Activated CD4-positive, alpha-beta T cell treated with anti-CD3 and anti-CD28 coated beads for 4 hours (primary cell): Measurements from ENCODE around the gene SHISA5.
A peak's percentile ranks its signal among the peaks of the same experiment; 100 is the strongest.
"Not testable (repeated sequence)": the region's sequence is repeated elsewhere in the genome, so short reads cannot be mapped to it uniquely, and the experiment has no call there.

Experiments
- DNase-seq, 2 donors: peaks; one replicate each; pipeline ENCODE4 v3.0.0-alpha.2; 2020

Gene SHISA5, protein sequence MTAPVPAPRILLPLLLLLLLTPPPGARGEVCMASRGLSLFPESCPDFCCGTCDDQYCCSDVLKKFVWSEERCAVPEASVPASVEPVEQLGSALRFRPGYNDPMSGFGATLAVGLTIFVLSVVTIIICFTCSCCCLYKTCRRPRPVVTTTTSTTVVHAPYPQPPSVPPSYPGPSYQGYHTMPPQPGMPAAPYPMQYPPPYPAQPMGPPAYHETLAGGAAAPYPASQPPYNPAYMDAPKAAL

DNA sequence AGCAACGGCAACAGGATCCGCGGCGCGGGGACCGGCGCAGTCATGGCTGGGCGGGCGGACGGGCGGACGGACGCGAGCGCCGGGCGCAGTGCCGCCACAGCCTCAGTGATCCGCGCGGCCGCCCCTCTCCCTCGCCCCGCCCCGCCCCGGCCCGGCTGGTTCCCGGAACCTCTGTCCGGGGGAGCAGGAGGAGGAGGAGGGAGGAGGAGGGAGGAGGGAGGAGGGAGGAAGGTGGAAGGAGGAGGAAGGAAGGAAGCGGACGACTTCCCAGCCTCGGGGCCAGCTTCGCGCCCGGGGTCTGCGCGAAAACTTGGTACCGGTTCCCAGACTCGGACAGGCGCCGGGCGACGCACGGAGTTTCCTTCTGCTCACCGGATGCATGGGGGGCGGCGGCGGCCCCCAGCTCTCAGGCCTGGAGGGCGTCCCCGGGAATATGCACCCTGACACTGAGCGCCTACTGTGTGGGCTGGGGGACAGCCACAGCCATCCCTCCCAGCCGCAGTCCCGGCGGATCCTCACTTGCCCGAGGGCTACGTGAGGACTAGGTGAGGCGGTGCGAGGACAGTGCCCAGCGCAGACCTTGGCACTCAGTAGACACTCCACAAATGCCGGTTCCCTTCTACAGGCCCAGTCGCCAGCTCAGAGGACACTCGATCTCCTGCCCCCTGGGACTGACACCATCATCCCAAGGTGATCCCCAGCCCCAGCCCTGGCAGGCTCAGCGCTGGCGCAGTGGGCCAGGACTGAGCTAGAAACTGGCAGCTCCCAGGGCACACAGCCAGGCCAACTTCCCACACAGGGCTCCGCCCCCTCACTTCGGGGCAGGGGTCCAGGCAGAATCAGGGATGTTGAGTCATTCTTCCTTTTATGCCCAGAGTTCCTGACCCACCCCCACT, at the start of gene SHISA5:
SHISA5 (minus strand) TSS at position 124 of the 896 bp plus-strand sequence; CDS start at position 44, 80 bp downstream.
- peak; percentile 33 to 50 for DNase-seq

- DNase-seq, result no peak
Observed at GRCh38 chr3:48553361-48553760, 49.4 kb upstream of the SHISA5 start.

GRCh38 chr3:48552111-48552951, 48.4 kb upstream of the SHISA5 start:
- no peak for DNase-seq

DNA sequence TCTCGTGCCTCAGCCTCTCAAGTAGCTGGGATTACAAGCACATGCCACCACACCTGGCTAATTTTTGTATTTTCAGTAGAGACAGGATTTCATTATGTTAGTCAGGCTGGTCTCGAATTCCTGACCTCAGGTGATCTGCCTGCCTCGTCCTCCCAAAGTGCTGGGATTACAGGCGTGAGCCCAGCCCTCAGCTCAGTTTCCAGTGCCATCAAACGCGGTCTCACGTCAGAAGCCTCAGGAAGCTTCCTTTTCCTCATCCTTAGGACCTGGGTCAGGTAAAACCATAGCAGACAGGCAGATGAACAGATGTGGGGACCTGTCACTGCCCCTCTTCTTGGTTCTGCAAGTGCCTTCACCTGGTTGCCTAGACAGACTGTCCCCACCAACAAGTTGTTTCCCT, 47.7 kb upstream of the SHISA5 start:
- not testable (repeated sequence) for DNase-seq

DNA sequence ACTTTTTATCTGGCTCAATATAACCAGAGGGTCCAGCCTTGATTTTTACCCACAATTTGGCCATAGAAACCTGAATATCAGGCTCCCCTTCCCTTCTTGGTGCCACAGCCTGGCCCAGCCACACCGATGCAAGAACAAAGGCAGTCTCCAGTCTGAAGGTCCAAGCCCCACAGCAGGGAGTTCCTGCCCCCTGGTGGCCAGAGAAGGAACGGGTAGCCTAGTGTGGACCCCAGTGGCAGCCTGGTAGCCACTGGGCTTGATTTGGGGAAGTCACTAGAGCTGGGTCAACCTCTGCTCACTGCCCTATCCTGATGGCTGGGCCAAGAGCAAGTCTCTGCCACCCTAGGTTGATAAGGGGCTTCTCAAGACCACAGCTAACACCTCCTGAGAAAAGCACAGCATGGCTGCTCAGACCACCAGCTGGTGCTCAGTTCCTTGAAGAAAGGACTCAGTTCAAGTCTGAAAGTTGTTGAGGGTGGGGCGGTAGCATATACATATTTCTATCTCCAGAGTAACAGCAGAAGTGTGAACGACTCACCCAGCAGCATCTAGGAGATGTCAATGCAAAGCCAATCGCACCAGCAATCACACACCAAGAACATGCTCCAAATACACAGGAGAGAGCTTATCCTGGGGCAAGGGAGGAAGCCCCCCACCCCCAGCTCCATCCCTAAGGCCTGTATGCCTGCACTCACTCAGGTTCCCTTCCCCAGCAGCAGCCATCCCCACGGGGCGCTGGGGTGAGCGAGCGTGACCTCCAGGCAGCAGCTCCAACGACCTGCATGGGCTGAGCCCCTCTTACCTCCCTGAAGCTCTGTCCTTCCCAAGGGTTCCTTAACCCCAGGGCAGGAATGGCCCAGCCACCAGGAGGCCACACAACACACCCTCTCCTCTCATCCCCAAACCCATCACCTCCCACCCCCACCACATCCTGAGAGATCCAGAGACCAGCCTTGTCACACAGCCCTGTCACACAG, 45.0 kb upstream of the SHISA5 start:
- DNase-seq, result peak; percentile 78 to 86

GRCh38 chr3:48548126-48548525, 44.2 kb upstream of the SHISA5 start:
- DNase-seq, result no peak

- DNase-seq, result no peak
Observed at GRCh38 chr3:48546203-48546829, 42.3 kb upstream of the SHISA5 start.

GRCh38 chr3:48544141-48544540, 40.2 kb upstream of the SHISA5 start:
- no peak for DNase-seq

- DNase-seq, result no peak
Observed at GRCh38 chr3:48543271-48543866, 39.4 kb upstream of the SHISA5 start.

GRCh38 chr3:48538451-48538850, 34.5 kb upstream of the SHISA5 start:
- DNase-seq, result no peak

GRCh38 chr3:48536785-48537184, 32.8 kb upstream of the SHISA5 start:
- DNase-seq, result no peak

DNA sequence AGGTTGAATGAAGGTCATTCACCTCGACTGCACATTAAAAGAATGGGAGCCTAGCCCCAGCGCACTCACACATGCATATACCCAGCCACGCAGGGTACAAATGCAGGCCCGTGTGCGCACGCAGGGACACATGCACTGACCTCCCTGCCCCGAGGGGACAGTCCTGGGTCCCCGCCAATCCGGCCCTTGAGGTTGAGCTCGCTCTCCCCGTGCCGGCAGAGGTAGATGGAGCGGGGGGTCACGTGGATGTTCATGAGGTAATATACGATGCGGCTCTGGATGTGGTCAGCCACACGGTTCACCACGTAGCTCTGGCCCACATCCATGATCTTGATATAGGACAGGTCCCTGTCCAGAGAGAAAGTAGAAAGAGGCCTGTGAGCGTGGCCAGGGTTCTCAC, 32.1 kb upstream of the SHISA5 start:
- no peak for DNase-seq

- no peak for DNase-seq
Observed at GRCh38 chr3:48535578-48535977, 31.6 kb upstream of the SHISA5 start.

- DNase-seq, result no peak
Observed at GRCh38 chr3:48532977-48533337, 29.0 kb upstream of the SHISA5 start.

DNA sequence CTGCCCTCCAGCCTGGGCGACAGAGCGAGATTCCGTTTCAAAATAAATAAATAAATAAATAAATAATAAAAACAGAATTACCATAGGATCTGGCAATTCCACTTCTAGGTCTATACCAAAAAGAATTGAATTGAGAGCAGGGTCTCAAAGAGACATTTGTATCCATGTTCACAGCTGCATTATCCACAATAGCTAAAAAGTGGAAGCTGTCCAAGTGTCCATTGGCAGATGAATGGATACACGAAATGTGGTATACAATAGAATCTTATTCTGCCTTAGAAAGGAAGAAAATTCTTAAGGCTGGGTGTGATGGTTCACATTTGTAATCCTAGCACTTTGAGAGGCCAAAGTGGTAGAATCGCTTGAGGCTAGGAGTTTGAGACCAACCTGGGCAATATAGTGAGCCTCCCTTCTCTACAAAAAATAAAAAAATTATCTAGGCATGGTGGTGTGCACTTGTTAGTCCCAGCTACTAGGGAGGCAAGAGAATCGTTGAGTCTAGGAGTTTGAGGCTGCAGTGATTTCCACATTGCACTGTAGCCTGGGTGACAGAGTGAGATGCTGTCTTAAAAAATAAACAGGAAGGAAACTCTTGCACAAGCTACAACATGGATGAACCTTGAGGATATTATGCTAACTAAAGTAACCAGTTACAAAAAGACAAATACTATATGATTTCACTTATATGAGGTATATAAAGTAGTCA, 28.4 kb upstream of the SHISA5 start:
- no peak for DNase-seq

GRCh38 chr3:48530701-48531100, 26.7 kb upstream of the SHISA5 start:
- DNase-seq, result not testable (repeated sequence)

- DNase-seq, result no peak
Observed at GRCh38 chr3:48528754-48529153, 24.8 kb upstream of the SHISA5 start.

- no peak for DNase-seq
Observed at GRCh38 chr3:48528048-48528447, 24.1 kb upstream of the SHISA5 start.

DNA sequence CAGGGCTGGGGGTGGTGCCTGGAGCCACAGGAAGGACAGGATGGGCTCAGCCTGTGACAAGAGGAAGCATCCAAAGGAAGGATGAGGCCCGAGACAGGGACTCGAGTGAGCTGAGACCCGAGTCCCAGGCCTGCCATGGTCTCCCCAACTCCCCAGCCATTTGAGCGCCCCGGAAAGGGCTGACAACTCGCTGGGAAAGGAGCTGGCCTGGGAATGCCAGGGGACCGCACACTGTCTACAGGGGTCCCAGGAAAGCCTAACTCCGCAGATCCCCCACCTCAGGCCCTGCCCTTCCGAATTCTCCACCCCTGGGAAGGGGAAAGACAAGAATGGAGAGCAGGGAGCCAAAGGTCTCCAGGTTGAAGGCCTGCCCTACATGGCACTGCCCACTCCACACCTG, 21.0 kb upstream of the SHISA5 start:
- no peak for DNase-seq

DNA sequence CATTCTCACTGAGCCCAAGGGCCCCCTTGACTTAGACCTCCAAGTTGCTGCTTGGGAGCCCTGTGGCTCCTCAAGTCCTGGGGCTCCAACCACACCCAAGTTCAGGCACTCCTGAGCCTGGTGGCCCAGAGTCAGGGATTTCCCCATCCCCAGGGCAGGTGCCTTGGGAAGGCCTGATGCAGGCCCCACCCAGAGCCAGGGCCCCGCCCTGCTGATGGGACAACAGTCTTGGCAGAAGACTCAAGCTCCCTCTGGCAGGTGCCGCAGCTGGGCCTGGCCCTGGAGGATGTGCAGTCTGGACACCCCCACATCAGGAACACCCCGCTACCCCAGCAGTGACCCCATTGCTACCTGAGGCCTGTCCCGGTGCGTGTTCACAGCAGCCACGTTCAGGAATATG, 17.7 kb upstream of the SHISA5 start:
- no peak for DNase-seq

- DNase-seq, result no peak
Observed at GRCh38 chr3:48519277-48519643, 15.3 kb upstream of the SHISA5 start.
